Urinary bladder (tissue), 4 donors: ENCODE data around the gene ACSM6. TPM values are rescaled to one million over a fixed set of nuclear protein-coding genes. Genes with fewer than 3 reads are reported as not detected.

ENCODE experiments used
- DNase-seq: peaks from one replicate; pipeline ENCODE4 v3.0.0-alpha.2; 2015; ENCODE audit errors: extremely low spot score
- H3K27ac ChIP-seq: one replicate; pipeline ENCODE4 v1.5.1; 2013; ENCODE audit warnings: low read depth, mild to moderate bottlenecking, moderate library complexity
- H3K36me3 ChIP-seq: one replicate; pipeline ENCODE4 v1.6.1; 2013; ENCODE audit warnings: mild to moderate bottlenecking, moderate library complexity; ENCODE audit not compliant: insufficient read depth
- H3K4me1 ChIP-seq: one replicate; pipeline ENCODE4 v1.6.1; 2013; ENCODE audit warnings: mild to moderate bottlenecking, moderate library complexity; ENCODE audit not compliant: insufficient read depth
- H3K4me3 ChIP-seq: one replicate; pipeline ENCODE4 v1.5.1; 2013; ENCODE audit warnings: low read depth, low read length
- WGBS: extraction: QIAGEN DNeasy Blood & Tissue Kit; methylation state at CpG from one replicate; pipeline ENCODE4 v1.1.7; 2013; 5-methylcytosine and 5-hydroxymethylcytosine counted together
- polyA plus RNA-seq: library from polyadenylated mRNA; stranded (reverse); fragments of 200-250 nt; gene quantifications from one replicate; pipeline ENCODE4 v1.2.3, GENCODE V29; 2013
- small RNA-seq: library from RNA; depleted of rRNA; stranded (forward); fragments of <200 nt; gene quantifications from one replicate; pipeline ENCODE3, GENCODE V24; 2014
- total RNA-seq: library from RNA; depleted of rRNA; stranded (reverse); fragments of >200 nt; gene quantifications from one replicate; pipeline ENCODE4 v1.2.3, GENCODE V29; 2014
- donor health status: healthy with polysubstance abuse.
- donor health status: healthy.

Gene ACSM6
- total and polyA plus RNA-seq, 2 donors, result 0.42 to 0.48 TPM

GRCh38 chr10:95277201-95277570, 83.1 kb downstream of the ACSM6 start:
- H3K4me1 ChIP-seq, result peaks cover 4% of the 10 kb centered on the region
- peak overlapping the region; percentile 71 for H3K27ac ChIP-seq
- no peak overlapping the region for H3K4me3 ChIP-seq
- H3K36me3 ChIP-seq, result no peaks in the 10 kb centered on the region
- no peak for DNase-seq
- 68% methylated on average over 1 of the region's 1 CpG for WGBS

- WGBS, result 67% methylated on average over 3 of the region's 3 CpGs
- Histone ChIP-seq H3K27ac (peak overlapping the region; percentile 61), H3K4me3 (no peak overlapping the region), H3K36me3 (no peaks in the 10 kb centered on the region), H3K4me1 (peaks cover 4% of the 10 kb centered on the region)
- no peak for DNase-seq
These were observed 83.6 kb downstream of the ACSM6 start for GRCh38 chr10:95277614-95278013.

Small RNA genes lying within 50 kb of the gene (small RNA-seq; reads per million reads assigned to genes)
- not detected for gene AL157834.3

Other genes with a start within 250 kb of the ACSM6 start
- 1.1 TPM for gene CYP2C8, start 124.7 kb upstream of the ACSM6 start, total RNA-seq
- gene CYP2C8, start 124.7 kb upstream of the ACSM6 start, polyA plus RNA-seq, result 0.95 TPM
- 24.4 TPM for gene PDLIM1, start 96.8 kb downstream of the ACSM6 start, total RNA-seq
- 217 TPM for gene PDLIM1, start 96.8 kb downstream of the ACSM6 start, polyA plus RNA-seq